ELF-1 (cell line): ENCODE data around the gene ANKRD39.
"Not testable (repeated sequence)": the region's sequence is repeated elsewhere in the genome, so short reads cannot be mapped to it uniquely, and the experiment has no call there.

ENCODE experiments used
- DNase-seq: peaks from one replicate; pipeline ENCODE4 v3.0.0-alpha.2; 2016; ENCODE audit warnings: low read depth, low spot score

The ANKRD39 gene

GRCh38 chr2:96873651-96874096, 15.9 kb upstream of the ANKRD39 start:
- peak; percentile 50 for DNase-seq

GRCh38 chr2:96872591-96873349, 15.0 kb upstream of the ANKRD39 start:
- peak; percentile 88 for DNase-seq

- peak; percentile 51 for DNase-seq
Measured at GRCh38 chr2:96870626-96871255, 12.9 kb upstream of the ANKRD39 start.

- peak; percentile 47 for DNase-seq
Measured at GRCh38 chr2:96869822-96870625, 12.2 kb upstream of the ANKRD39 start, which contains the start of gene SEMA4C. SEMA4C (minus strand) TSS chr2:96870080; CDS start chr2:96867886, 2,194 bp downstream.

- peak; percentile 45 for DNase-seq
Measured at GRCh38 chr2:96869281-96869821, 11.5 kb upstream of the ANKRD39 start.

GRCh38 chr2:96868555-96869280, 10.9 kb upstream of the ANKRD39 start:
- DNase-seq: peak; percentile 67

GRCh38 chr2:96867756-96868554, 10.1 kb upstream of the ANKRD39 start:
- DNase-seq: peak; percentile 29

GRCh38 chr2:96866986-96867755, 9.4 kb upstream of the ANKRD39 start:
- DNase-seq: no peak

- no peak for DNase-seq
Measured at GRCh38 chr2:96866586-96866985, 8.8 kb upstream of the ANKRD39 start.

- DNase-seq: no peak
Measured at GRCh38 chr2:96866149-96866548, 8.3 kb upstream of the ANKRD39 start.

- no peak for DNase-seq
Measured at GRCh38 chr2:96865654-96866053, 7.8 kb upstream of the ANKRD39 start.

GRCh38 chr2:96864343-96865091, 6.7 kb upstream of the ANKRD39 start:
- DNase-seq: no peak

GRCh38 chr2:96863575-96864342, 5.9 kb upstream of the ANKRD39 start:
- no peak for DNase-seq

GRCh38 chr2:96863056-96863455, 5.2 kb upstream of the ANKRD39 start:
- DNase-seq: not testable (repeated sequence)

- DNase-seq: no peak
Measured at GRCh38 chr2:96861074-96861473, 3.3 kb upstream of the ANKRD39 start.

GRCh38 chr2:96860065-96861029, 2.5 kb upstream of the ANKRD39 start:
- no peak for DNase-seq

GRCh38 chr2:96859681-96860064, 1.9 kb upstream of the ANKRD39 start:
- DNase-seq: no peak
